Activated effector memory CD4-positive, alpha-beta T cell treated with Interleukin-2 at 50 U/mL for 16 hours (primary cell): ENCODE data around the gene C18orf54.
"Not testable (repeated sequence)": the region's sequence is repeated elsewhere in the genome, so short reads cannot be mapped to it uniquely, and the experiment has no call there.

ENCODE experiments used
- DNase-seq: peaks from one replicate; pipeline ENCODE4 v3.0.0-alpha.2; 2020

The C18orf54 gene

DNA sequence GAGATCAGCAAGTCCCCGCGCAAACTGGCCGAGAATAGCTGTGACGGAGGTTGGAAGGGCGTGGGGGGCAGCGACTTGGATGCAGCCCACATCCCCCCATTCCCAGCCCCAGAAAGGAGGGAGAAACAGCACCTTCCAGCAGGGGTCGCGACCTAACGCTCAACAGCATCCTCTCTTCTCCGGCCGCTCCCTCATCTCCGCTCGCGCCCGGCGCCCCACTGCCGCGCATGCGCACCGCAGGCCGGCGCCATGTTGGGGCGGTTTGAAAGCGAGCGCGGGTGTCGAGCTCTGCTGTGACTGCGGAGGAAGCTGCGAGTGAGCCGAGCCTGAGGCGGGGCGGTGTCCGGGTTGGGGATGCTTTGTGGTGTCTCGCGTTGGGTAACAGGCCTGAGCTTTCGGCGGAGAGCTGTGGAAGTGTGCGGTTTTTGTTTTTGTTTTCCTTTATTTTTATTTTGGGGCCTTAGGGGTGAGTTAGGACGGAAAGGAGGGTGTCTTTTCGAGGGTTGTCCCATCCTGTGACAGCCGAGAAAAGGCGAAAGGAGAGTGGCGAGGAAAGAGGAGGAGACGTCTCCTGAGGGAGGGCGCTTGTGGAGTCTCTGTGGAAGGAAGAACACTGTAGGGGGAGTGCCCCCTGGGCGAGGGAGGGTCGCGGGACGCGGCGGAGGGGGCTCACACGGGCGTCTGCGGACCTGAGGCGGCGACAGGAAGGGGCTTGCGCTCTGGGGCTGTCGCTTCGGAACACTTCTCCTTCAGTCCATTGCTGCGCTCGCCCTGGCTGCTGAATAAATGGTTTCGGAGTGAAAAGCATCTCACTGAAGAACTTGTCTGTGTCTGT, at the start of gene C18orf54, which contains the start of gene STARD6:
Gene C18orf54, plus strand, starts transcription at position 247 of the 835 bp plus-strand sequence. CDS start 2,667 bp downstream, outside the sequence.
Gene STARD6, minus strand, starts transcription at position 199 of the 835 bp plus-strand sequence. CDS start 3,285 bp downstream, outside the sequence.
- DNase-seq: peak; percentile 89

DNA sequence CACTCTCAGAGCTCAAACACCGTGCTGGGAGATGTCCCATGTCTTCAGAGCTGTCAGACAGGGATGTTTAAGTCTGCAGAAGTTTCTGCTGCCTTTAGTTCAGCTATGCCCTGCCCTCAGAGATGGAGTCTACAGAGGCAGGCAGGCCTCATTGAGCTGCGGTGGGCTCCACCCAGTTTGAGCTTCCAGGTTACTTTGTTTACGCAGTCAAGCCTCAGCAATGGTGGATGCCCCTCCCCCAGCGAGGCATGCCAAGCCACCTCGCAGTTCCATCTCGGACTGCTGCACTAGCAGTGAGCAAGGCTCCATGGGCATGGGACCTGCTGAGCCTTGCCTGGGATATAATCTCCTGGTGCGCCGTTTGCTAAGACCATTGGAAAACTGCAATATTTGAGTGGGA, 48.1 kb upstream of the C18orf54 start:
- not testable (repeated sequence) for DNase-seq

DNA sequence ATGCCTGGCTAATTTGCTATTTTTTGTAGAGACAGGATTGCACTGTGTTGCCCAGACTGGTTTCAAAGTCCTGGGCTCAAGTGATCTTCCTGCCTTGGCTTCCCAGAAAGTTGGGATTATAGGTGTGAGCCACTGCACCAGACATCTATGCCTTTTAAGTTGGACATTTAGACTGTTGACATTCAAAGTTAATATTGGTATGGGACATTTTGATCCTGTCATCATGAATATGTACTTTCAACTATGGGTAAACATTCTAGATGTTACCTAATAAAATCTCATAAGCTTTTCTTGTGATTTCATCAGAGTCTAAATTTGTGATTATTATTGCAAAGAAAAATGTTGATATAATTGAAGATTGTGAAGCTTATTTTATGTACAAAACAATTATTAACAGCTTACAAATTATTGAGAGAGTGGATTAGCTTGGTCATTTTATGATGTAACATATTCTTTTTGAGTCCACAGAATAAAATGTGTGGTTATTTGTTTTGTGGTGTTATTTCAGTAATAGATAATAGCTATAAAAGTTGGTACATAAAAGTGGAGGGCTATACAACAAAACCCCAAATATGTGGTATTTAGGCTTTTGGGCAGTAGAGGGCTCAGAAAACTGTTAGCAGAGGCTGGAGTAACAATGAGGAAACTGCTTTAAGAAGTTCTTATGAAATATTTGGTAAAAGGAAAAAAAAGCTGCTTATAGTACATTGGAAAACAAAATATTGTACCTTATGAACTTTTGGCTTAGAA, 41.5 kb upstream of the C18orf54 start:
- DNase-seq: no peak

GRCh38 chr18:54323561-54323960, 34.1 kb upstream of the C18orf54 start:
- DNase-seq: no peak

DNA sequence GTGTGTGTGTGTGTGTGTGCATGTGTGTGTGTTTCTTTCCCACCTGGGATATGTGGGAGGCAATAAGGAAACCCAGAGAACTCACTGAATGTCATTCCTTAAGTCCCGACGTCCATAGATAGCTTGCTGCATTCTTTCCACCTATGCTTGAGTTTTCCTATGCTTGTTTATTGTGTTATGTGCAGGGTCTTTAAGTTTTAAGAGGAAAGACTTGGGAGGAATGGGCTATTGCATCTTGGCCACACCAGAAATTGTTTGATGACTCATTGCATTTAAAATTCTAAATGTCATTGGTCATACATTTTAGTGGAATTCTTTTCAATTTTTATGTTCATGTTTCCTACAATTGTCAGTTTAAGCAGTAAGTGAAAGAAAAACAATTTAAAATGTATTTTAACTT, 33.7 kb upstream of the C18orf54 start:
- no peak for DNase-seq

- DNase-seq: no peak
Measured at GRCh38 chr18:54327818-54328217, 29.9 kb upstream of the C18orf54 start.

DNA sequence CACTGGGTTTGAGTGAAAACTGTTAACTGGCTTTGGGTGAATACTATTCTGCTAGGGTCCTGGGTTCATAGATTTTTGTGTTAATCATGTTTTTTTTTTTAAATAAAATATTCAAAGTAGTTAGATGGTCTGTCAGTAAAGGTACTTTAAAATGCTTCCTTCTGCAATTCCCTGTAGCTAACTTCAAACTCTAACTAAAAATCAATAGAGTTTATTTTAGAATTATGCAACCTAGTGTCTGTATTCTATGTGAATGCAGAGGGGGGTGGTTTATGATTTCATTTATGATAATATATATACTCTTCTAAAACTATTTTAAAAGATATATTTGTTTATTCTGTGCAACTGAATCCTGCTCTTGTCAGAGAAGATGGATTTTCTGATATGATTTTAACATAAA, 27.9 kb upstream of the C18orf54 start:
- DNase-seq: no peak

- no peak for DNase-seq
Measured at GRCh38 chr18:54330768-54331548, 26.7 kb upstream of the C18orf54 start.

- DNase-seq: no peak
Measured at GRCh38 chr18:54335638-54336173, 22.0 kb upstream of the C18orf54 start.

GRCh38 chr18:54338230-54338629, 19.5 kb upstream of the C18orf54 start:
- DNase-seq: no peak

DNA sequence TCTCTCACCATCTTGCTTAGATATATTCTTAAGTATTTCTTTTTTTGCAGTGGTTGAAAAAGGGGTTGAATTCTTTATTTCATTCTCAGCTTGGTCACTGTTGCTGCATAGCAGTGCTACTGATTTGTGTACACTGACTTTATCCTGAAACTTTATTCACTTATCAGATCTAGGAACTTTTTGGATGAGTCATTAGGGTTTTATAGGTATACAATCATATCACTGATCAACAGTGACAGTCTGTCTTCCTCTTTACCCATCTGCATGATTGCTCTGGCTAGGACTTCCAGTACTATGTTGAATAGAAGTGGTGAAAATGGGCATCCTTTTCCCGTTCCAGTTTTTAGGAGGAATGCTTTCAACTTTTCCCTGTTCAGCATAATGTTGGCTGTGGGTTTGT, 6.5 kb upstream of the C18orf54 start:
- DNase-seq: no peak

GRCh38 chr18:54357082-54357659, 535 bp upstream of the C18orf54 start:
- DNase-seq: no peak

- no peak for DNase-seq
Measured at GRCh38 chr18:54358495-54359040, 862 bp downstream of the C18orf54 start.

DNA sequence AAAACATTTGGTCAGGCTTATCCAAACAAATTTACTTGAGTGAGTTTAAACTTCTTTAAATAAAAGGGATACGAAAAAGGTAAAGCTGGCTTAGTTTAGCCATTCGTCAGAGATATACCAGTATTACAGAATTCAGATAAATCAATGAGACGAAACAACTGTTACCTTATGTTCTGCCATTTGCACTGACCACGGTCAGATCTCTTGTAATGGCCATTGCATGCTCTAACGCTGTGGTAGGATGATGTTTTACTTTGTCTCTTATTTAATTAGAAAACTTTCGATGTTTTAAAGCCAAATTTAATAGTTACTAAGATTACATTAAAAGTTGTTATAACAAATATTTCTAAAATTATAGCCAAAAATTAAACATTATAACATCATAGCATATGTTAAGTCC, 1.5 kb downstream of the C18orf54 start:
- no peak for DNase-seq

- no peak for DNase-seq
Measured at GRCh38 chr18:54360406-54360805, 2.7 kb downstream of the C18orf54 start.

- DNase-seq: no peak
Measured at GRCh38 chr18:54378057-54378456, 20.4 kb downstream of the C18orf54 start.

DNA sequence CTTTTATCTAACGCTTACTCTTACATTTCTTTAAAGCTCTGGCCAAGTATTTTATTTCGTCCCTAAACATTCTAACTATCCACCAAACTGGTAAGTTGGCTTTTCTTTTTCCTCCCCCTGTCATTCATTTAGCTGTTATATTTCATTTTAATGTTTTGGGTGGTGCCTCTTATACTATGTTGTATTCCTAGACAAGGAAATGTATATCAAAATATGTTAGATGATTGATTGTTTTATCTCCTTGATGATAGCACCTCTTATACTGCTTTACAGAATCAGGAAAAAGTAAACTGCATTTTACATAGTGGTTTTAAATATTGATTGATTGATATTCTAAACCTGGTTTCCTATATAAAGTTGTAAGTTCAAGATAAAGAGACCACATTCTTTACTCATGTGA, 23.9 kb downstream of the C18orf54 start:
- no peak for DNase-seq

DNA sequence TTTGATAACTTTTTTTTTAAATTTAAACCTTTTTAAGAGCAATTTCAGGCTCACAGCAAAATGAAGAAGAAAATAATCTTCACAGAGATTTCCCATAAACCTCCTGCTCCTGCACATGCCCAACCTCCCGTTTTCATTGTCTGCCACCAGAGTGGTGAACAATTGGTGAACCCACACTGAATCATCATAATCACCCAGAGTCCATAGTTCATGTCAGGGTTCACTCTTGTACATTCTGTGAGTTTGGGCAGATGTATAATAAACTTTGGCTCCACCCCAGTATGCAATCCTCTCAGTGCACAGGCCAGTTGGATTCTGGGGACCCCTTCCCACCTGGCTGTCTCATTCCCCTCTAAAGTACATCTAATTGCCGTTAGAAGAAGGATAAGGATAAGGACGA, 24.4 kb downstream of the C18orf54 start:
- no peak for DNase-seq

DNA sequence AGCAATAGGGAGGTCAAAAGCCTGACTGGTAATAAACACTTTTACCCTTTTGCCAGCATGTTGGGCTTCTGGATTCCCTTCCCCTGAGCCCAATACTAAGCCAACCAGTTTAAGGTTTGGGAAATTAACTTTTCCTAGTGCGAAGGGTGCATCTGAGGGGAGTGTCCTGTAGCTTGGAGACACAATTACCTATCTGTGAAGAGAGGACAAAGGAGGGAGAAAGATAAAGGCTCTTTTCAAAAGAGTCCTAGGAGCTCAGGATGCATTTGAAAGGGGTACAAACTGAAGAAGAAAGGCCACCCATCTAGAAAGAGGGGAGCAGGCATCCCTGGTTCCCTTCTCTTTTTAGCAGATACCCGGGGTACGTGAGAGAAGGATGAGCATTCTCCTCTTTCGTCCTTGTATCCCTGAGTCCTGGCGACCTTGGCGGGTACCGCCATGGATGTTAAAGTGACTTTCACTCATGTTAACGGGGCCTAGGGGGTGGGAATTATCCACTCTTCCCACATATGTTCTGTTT, 25.1 kb downstream of the C18orf54 start:
- no peak for DNase-seq

GRCh38 chr18:54386043-54386442, 28.3 kb downstream of the C18orf54 start:
- no peak for DNase-seq

GRCh38 chr18:54386800-54387495, 29.2 kb downstream of the C18orf54 start:
- not testable (repeated sequence) for DNase-seq
